WTC11 (cell line): ENCODE measurements around the gene LCE1E.

Experiments used
- ATF1 ChIP-seq: sonication (generic); formaldehyde crosslinking; IDR thresholded peaks from 2 replicates; pipeline ENCODE4 v1.8.1; 2023; ENCODE audit warnings: mild to moderate bottlenecking, moderate library complexity, missing genetic modification reagents
- CREM ChIP-seq: sonication (generic); formaldehyde crosslinking; IDR thresholded peaks from 2 replicates; pipeline ENCODE4 v1.8.1; 2022; ENCODE audit warnings: mild to moderate bottlenecking, missing genetic modification reagents, moderate library complexity
- GABPB1 ChIP-seq: sonication (generic); formaldehyde crosslinking; IDR thresholded peaks from 2 replicates; pipeline ENCODE4 v1.8.1; 2023; ENCODE audit warnings: mild to moderate bottlenecking, missing genetic modification reagents
- KAT7 ChIP-seq: sonication (generic); formaldehyde crosslinking; IDR thresholded peaks from 2 replicates; pipeline ENCODE4 v1.8.1; 2023; ENCODE audit warnings: missing genetic modification reagents, mild to moderate bottlenecking, borderline replicate concordance
- PRDM15 ChIP-seq: sonication (generic); formaldehyde crosslinking; IDR thresholded peaks from 2 replicates; pipeline ENCODE4 v1.8.0; 2022; ENCODE audit warnings: missing genetic modification reagents
- PREB ChIP-seq: sonication (generic); formaldehyde crosslinking; IDR thresholded peaks from 2 replicates; pipeline ENCODE4 v1.8.1; 2022; ENCODE audit warnings: mild to moderate bottlenecking, missing genetic modification reagents, moderate library complexity, borderline replicate concordance
- ZNF138 ChIP-seq: sonication (generic); formaldehyde crosslinking; conservative IDR thresholded peaks from 2 replicates; pipeline ENCODE4 v1.8.1; 2022; ENCODE audit warnings: mild to moderate bottlenecking, moderate library complexity, missing genetic modification reagents
- ZNF671 ChIP-seq: fragments of 250-450 bp; sonication (Bioruptor Pico); IDR thresholded peaks from 2 replicates; pipeline ENCODE4 v1.8.0; 2021; ENCODE audit warnings: mild to moderate bottlenecking
- TF ChIP-seq, protein P1 (sequence below): fragments of 200-600 bp; IDR thresholded peaks from 2 replicates; pipeline ENCODE4 v1.8.0; 2022; ENCODE audit warnings: antibody characterized with exemption
- TF ChIP-seq, protein P2 (sequence below): sonication (generic); formaldehyde crosslinking; IDR thresholded peaks from 2 replicates; pipeline ENCODE4 v1.8.0; 2022; ENCODE audit warnings: mild to moderate bottlenecking, missing genetic modification reagents
- TF ChIP-seq, protein P3 (sequence below): sonication (generic); formaldehyde crosslinking; IDR thresholded peaks from 2 replicates; pipeline ENCODE4 v1.8.0; 2023; ENCODE audit warnings: mild to moderate bottlenecking, missing genetic modification reagents
- TF ChIP-seq, protein P4 (sequence below): sonication (generic); formaldehyde crosslinking; IDR thresholded peaks from 2 replicates; pipeline ENCODE4 v1.8.1; 2023; ENCODE audit warnings: mild to moderate bottlenecking, missing genetic modification reagents, moderate library complexity

DNA sequence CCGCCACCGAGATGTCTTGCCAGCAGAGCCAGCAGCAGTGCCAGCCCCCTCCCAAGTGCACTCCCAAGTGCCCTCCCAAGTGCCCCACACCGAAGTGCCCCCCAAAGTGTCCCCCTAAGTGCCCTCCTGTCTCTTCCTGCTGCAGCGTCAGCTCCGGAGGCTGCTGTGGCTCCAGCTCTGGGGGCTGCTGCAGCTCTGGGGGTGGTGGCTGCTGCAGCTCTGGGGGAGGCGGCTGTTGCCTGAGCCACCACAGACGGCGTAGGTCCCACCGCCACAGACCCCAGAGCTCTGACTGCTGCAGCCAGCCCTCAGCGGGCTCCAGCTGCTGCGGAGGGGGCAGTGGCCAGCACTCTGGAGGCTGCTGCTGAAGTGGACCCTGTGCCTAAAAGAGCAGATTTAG lies 9.7 kb upstream of the LCE1E start:
- TF ChIP-seq, protein P1, sequence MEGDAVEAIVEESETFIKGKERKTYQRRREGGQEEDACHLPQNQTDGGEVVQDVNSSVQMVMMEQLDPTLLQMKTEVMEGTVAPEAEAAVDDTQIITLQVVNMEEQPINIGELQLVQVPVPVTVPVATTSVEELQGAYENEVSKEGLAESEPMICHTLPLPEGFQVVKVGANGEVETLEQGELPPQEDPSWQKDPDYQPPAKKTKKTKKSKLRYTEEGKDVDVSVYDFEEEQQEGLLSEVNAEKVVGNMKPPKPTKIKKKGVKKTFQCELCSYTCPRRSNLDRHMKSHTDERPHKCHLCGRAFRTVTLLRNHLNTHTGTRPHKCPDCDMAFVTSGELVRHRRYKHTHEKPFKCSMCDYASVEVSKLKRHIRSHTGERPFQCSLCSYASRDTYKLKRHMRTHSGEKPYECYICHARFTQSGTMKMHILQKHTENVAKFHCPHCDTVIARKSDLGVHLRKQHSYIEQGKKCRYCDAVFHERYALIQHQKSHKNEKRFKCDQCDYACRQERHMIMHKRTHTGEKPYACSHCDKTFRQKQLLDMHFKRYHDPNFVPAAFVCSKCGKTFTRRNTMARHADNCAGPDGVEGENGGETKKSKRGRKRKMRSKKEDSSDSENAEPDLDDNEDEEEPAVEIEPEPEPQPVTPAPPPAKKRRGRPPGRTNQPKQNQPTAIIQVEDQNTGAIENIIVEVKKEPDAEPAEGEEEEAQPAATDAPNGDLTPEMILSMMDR = no peak
- TF ChIP-seq, protein P2, sequence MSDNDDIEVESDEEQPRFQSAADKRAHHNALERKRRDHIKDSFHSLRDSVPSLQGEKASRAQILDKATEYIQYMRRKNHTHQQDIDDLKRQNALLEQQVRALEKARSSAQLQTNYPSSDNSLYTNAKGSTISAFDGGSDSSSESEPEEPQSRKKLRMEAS (CRISPR knock-in tag) = no peak
- no peak for TF ChIP-seq ZNF138
- TF ChIP-seq ZNF671 (CRISPR knock-in tag) = no peak
- no peak for TF ChIP-seq ATF1 (CRISPR knock-in tag)
- TF ChIP-seq, protein P3, sequence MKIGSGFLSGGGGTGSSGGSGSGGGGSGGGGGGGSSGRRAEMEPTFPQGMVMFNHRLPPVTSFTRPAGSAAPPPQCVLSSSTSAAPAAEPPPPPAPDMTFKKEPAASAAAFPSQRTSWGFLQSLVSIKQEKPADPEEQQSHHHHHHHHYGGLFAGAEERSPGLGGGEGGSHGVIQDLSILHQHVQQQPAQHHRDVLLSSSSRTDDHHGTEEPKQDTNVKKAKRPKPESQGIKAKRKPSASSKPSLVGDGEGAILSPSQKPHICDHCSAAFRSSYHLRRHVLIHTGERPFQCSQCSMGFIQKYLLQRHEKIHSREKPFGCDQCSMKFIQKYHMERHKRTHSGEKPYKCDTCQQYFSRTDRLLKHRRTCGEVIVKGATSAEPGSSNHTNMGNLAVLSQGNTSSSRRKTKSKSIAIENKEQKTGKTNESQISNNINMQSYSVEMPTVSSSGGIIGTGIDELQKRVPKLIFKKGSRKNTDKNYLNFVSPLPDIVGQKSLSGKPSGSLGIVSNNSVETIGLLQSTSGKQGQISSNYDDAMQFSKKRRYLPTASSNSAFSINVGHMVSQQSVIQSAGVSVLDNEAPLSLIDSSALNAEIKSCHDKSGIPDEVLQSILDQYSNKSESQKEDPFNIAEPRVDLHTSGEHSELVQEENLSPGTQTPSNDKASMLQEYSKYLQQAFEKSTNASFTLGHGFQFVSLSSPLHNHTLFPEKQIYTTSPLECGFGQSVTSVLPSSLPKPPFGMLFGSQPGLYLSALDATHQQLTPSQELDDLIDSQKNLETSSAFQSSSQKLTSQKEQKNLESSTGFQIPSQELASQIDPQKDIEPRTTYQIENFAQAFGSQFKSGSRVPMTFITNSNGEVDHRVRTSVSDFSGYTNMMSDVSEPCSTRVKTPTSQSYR (CRISPR knock-in tag) = no peak
- TF ChIP-seq PRDM15 (CRISPR knock-in tag) = no peak
- no peak for TF ChIP-seq KAT7 (CRISPR knock-in tag)
- TF ChIP-seq, protein P4, sequence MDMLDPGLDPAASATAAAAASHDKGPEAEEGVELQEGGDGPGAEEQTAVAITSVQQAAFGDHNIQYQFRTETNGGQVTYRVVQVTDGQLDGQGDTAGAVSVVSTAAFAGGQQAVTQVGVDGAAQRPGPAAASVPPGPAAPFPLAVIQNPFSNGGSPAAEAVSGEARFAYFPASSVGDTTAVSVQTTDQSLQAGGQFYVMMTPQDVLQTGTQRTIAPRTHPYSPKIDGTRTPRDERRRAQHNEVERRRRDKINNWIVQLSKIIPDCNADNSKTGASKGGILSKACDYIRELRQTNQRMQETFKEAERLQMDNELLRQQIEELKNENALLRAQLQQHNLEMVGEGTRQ (CRISPR knock-in tag) = no peak
- TF ChIP-seq CREM (CRISPR knock-in tag) = no peak
- TF ChIP-seq GABPB1 = no peak
- no peak for TF ChIP-seq PREB (CRISPR knock-in tag)
